ENCODE data around the gene SCGB2A2.

- TF ChIP-seq POLR2AphosphoS5 (IDR thresholded peaks at IDR 0.05; ENCODE audit: low read depth, low read length) (no peak), POLR2A (IDR thresholded peaks at IDR 0.05; ENCODE audit: low read depth, low read length) (no peak), TAF1 (IDR thresholded peaks at IDR 0.05; ENCODE audit: borderline replicate concordance, low read depth, low read length) (no peak)
Observed at GRCh38 chr11:62253999-62254542, 15.9 kb upstream of the SCGB2A2 start.
